CD4-positive, alpha-beta T cell treated with Interleukin-1 beta for 1 hour (primary cell): ENCODE results near the gene TNS3.

Experiments
- DNase-seq, 2 donors: peaks; one replicate each; pipeline ENCODE4 v3.0.0-alpha.2; 2020 to 2022

TNS3 gene

DNA sequence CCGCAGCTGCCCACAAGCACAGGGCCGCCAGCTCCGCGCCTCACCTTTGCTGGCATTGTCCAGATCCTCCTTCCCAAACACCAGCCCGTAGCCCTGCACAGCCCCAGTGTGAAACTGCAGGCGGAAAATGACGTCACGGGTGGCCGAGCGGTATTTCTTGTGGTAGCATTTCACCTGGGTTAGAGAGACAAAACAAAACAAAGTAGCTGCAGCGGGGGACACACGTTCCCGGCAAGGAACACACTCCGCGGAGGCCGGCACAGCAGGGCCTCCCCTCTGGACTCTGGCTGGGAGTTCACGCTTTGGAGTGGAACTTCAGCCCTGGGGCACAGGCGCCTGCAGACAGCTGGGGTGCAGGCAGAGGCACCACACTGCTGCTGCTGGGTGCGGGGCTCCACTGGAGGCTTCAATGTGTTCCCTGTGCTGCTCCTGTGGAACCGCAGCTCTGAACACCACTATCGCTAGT is 181.1 kb downstream of the TNS3 start:
- no peak for DNase-seq

DNA sequence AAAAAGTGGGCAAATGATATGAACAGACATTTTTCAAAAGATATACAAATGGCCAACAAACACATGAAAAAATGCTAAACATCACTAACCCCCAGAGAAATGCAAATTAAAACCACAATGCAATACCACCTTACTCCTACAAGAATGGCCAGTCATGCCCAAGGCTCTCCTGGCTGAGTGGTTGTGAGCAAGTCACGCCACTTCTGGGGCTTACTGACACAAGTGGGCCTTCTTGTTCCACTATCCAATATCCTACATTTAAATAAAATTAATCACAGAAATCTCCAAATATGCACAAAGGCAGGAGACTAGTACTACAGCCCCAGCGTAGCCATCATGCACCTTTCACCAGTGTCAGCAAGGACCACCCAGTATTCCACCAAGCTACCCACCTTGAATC is 181.9 kb downstream of the TNS3 start:
- no peak for DNase-seq

- no peak for DNase-seq
Observed at GRCh38 chr7:47394751-47395252, 187.1 kb downstream of the TNS3 start.

GRCh38 chr7:47394216-47394615 is 187.7 kb downstream of the TNS3 start:
- no peak for DNase-seq

- no peak for DNase-seq
Observed at GRCh38 chr7:47393406-47393805, 188.5 kb downstream of the TNS3 start.

GRCh38 chr7:47392241-47392759 is 189.6 kb downstream of the TNS3 start:
- DNase-seq = no peak

GRCh38 chr7:47391726-47392125 is 190.2 kb downstream of the TNS3 start:
- DNase-seq = no peak

- no peak for DNase-seq
Observed at GRCh38 chr7:47390914-47391313, 191.0 kb downstream of the TNS3 start.

GRCh38 chr7:47389923-47390630 is 191.8 kb downstream of the TNS3 start:
- DNase-seq = no peak

- no peak for DNase-seq
Observed at GRCh38 chr7:47389171-47389922, 192.6 kb downstream of the TNS3 start.

GRCh38 chr7:47387506-47387905 is 194.4 kb downstream of the TNS3 start:
- DNase-seq = no peak

GRCh38 chr7:47386273-47386835 is 195.6 kb downstream of the TNS3 start:
- DNase-seq = no peak

DNA sequence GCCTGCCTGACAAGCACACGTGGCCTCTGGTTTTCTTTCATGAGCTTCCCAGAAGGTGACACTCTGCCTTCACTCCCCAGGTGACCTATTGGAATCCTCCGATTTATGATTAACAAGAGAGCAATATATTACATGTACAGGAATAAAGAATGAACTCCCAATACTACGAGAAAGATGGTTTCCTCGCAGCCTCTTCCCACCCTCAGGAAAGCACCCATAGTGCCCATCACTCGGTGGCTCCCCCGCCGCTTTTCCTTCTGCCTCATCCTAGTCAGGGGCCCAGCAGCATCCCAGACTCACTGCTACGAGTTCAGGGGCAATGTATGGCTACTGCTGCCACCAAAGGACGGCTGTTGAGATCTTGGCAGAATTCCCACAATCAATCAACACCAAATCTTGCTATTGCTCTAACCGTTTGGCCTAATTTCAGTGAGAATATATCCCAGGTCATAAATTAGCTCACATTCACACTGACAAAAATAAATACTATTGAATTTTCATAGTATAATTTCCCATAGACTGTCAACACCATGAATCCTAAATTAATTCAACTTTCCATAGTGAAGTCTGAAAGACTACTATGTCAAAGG is 196.3 kb downstream of the TNS3 start:
- no peak for DNase-seq

GRCh38 chr7:47384755-47385535 is 197.0 kb downstream of the TNS3 start:
- DNase-seq = no peak

DNA sequence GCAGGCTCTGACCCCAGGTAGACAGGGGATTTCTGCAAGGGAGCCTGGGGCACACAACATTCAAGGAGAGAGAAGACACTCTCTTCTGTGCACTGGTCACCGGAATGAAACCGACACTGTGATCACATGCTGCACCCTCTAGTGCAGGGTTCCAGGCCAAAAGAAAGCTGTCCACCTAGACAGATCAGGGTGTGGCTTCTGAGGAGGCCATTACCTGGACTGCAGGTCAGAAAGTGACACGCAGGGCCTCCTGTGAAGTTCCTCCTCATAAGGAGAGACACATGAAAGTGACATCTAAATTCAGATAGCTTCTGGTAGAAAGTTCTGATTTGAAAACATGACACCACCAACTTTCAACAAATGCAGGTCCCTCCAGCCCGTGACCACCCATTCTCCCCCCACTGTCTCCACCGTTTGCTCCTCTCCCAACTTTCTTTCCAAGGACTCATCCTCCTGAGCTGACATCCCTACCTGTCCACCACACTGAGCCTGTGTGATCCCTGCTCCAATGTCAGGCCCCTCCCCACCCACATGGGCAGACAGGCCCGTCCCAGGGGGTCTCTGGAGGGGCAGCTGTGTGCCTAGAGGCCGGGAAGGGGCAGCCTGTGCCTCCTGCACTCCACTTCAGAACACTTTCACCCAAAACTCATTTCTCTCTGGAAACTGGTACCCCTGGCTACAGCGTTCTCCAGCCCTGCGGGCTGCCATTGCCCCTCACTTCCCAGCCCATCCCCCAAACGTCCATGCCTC is 198.0 kb downstream of the TNS3 start:
- DNase-seq = no peak

- no peak for DNase-seq
Observed at GRCh38 chr7:47383072-47383471, 198.8 kb downstream of the TNS3 start.

GRCh38 chr7:47382200-47382599 is 199.7 kb downstream of the TNS3 start:
- DNase-seq = no peak

GRCh38 chr7:47381134-47381495 is 200.8 kb downstream of the TNS3 start:
- no peak for DNase-seq

DNA sequence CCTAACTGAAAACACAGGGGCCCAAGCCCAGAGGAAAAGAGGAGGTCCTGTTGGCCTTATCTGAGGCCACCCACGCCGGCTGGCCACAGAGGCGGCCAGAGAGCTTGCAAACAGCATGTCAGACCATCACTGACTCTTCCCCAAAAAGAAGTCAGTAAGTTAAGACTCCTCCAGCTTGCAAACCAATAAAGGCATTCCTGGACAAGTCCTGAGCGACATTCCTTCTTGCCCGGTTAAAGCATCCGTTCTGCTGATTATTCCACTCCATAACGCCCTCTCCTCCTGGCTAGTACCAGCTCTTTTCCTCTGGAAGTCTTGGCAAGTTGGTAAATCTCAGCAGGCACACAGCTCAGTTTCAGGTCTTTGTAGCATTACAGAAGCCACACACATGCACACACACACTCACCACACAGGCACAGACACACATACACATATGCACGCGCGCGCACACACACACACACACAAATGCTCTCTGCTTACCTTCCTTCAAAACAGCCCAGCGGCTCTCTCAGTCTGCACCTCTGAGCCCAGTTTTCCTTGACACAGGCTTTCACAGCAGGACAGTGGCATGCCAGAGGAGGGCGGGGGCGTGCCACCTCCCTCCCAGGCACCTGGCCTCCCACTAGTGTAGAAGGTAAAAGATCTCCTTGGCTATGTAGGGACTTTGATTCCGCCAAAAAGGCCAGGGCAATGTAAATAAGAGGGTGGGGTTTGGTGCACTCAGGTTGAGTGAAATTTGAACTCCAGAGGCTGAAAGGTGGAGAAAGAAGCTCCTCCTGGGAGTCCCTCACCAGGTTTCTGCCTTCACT is 201.4 kb downstream of the TNS3 start:
- no peak for DNase-seq

GRCh38 chr7:47379629-47380324 is 202.1 kb downstream of the TNS3 start:
- DNase-seq = no peak
